Keratinocyte (primary cell): ENCODE measurements around the gene SDF2L1. TPM values are rescaled to one million over a fixed set of nuclear protein-coding genes. Genes with fewer than 3 reads are reported as not detected.
"Not testable (repeated sequence)": the region's sequence is repeated elsewhere in the genome, so short reads cannot be mapped to it uniquely, and the experiment has no call there.

Experiments used
- DNase-seq: peaks from one replicate; pipeline ENCODE4 v3.0.0-alpha.2; 2011; ENCODE audit warnings: low read depth, missing footprints, low spot score
- FAIRE-seq: peaks from 2 replicates; lab custom pipeline; 2011; peaks lifted over from hg19 to GRCh38; lab: Jason Lieb, UNC
- H2AFZ ChIP-seq: 2 replicates; pipeline ENCODE4 v1.6.0; 2012; ENCODE audit warnings: low read length, control low read depth, inconsistent platforms; ENCODE audit not compliant: control insufficient read depth
- H3K27ac ChIP-seq: 2 replicates; pipeline ENCODE4 v1.5.1; 2011; ENCODE audit warnings: low read length; ENCODE audit not compliant: control insufficient read depth, insufficient read depth
- H3K27me3 ChIP-seq: 3 replicates; pipeline ENCODE4 v1.6.0; 2011; ENCODE audit warnings: low read length; ENCODE audit not compliant: control insufficient read depth, insufficient read depth; ENCODE audit errors: extremely low read depth
- H3K36me3 ChIP-seq, 2 experiments: 2 replicates in 1 of 2; 3 replicates in 1 of 2; pipeline ENCODE4 v1.5.1; 2011; ENCODE audit warnings: low read length in 2 of 2, mild to moderate bottlenecking in 1 of 2; ENCODE audit not compliant: control insufficient read depth in 2 of 2, insufficient read depth in 2 of 2; ENCODE audit errors: extremely low read depth in 1 of 2
- H3K4me1 ChIP-seq: 3 replicates; pipeline ENCODE4 v1.5.1; 2011; ENCODE audit warnings: low read length; ENCODE audit not compliant: control insufficient read depth, insufficient read depth; ENCODE audit errors: extremely low read depth
- H3K4me2 ChIP-seq: 3 replicates; pipeline ENCODE4 v1.6.0; 2011; ENCODE audit warnings: low read depth, low read length; ENCODE audit not compliant: control insufficient read depth, insufficient read depth; ENCODE audit errors: extremely low read depth
- H3K4me3 ChIP-seq, 3 experiments: fragments of 200-600 bp in 1 of 3; sonication (generic) in 1 of 3; 2 replicates in 2 of 3; 3 replicates in 1 of 3; pipeline ENCODE4 v1.5.1; 2011 to 2016; ENCODE audit warnings: low read length in 3 of 3, mild to moderate bottlenecking in 3 of 3, control low read depth in 2 of 3, inconsistent platforms in 1 of 3, low read depth in 1 of 3, mixed read lengths in 1 of 3, mixed run types in 1 of 3, moderate library complexity in 1 of 3; ENCODE audit not compliant: control insufficient read depth in 2 of 3, insufficient read depth in 2 of 3; ENCODE audit errors: extremely low read depth in 1 of 3
- H3K79me2 ChIP-seq: 2 replicates; pipeline ENCODE4 v1.6.0; 2012; ENCODE audit warnings: low read length; ENCODE audit not compliant: control insufficient read depth, insufficient read depth
- H3K9ac ChIP-seq: 3 replicates; pipeline ENCODE4 v1.6.0; 2011; ENCODE audit warnings: low read length; ENCODE audit not compliant: control insufficient read depth, insufficient read depth; ENCODE audit errors: extremely low read depth
- H3K9me1 ChIP-seq: 3 replicates; pipeline ENCODE4 v1.6.0; 2011; ENCODE audit warnings: low read length; ENCODE audit not compliant: control insufficient read depth, insufficient read depth; ENCODE audit errors: extremely low read depth
- H3K9me3 ChIP-seq: 2 replicates; pipeline ENCODE4 v1.5.1; 2012; ENCODE audit warnings: low read depth, low read length; ENCODE audit not compliant: control insufficient read depth
- H4K20me1 ChIP-seq: 3 replicates; pipeline ENCODE4 v1.6.0; 2011; ENCODE audit warnings: low read length; ENCODE audit not compliant: control insufficient read depth, insufficient read depth; ENCODE audit errors: extremely low read depth
- EZH2 ChIP-seq: IDR thresholded peaks from one replicate; pipeline ENCODE4 v1.6.1; 2012; ENCODE audit warnings: inconsistent platforms, mild to moderate bottlenecking, low read length, moderate library complexity
- dilution Hi-C: fragments of 300-500 bp; cut with MboI; formaldehyde crosslinking; loops from one replicate; pipeline ENCODE4 v1.7.0; 2020; ENCODE audit warnings: low sequenced_read_pairs; ENCODE audit not compliant: extremely low pct_ligation_motif_present
- polyA plus RNA-seq, 5 experiments: library from polyadenylated mRNA; depleted of rRNA in 3 of 5; stranded (reverse) in 3 of 5; stranded (forward) in 1 of 5; unstranded in 1 of 5; fragments of >200 nt; gene quantifications; 1 replicate in 1 of 5; 2 replicates in 3 of 5; 3 replicates in 1 of 5; pipeline versions ENCODE4 v1.2.1 to v1.2.3, GENCODE V29; 2011 to 2012; ENCODE audit warnings: missing spikeins in 2 of 5, low read depth in 1 of 5, low replicate concordance in 1 of 5
- TF ChIP-seq, protein P1 (sequence below), 3 experiments: IDR thresholded peaks in 1 of 3; conservative IDR thresholded peaks in 1 of 3; optimal IDR thresholded peaks in 1 of 3; 2 replicates in 2 of 3; 3 replicates in 1 of 3; pipeline versions ENCODE3 to v1.5.1; 2011; ENCODE audit warnings: low read length in 3 of 3, mild to moderate bottlenecking in 3 of 3, moderate library complexity in 2 of 3, control low read depth in 1 of 3, inconsistent platforms in 1 of 3; ENCODE audit not compliant: insufficient read depth in 2 of 3; ENCODE audit errors: extremely low read depth in 1 of 3

The SDF2L1 gene
- polyA plus RNA-seq, 1 donor (not counting 4 experiments of a cell fraction or from before 2014, with no cell fraction given) = 25.6 TPM

DNA sequence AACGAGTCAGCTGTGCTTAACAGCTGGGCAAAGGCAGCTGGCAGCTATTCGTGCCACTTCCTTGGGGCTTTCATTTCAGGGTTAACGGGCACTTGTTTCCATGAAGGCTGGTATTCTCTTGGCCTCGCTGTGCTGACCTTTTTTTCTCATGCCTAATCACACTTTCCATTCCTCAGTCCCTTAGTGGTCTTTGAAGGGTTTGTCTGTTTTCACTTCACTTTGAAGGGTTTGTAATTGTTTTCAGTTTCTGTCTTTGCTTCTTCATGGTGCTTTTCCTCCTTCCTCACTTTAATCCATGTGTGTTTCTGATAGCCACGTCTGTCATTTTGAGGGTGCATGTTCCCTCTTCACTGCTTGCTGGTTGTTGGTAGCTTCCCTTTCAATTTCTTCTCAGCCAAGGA is 48.3 kb downstream of the SDF2L1 start:
- no peak for FAIRE-seq
- H3K79me2 ChIP-seq = no peaks in the 10 kb centered on the region
- H2AFZ ChIP-seq = no peak overlapping the region
- H3K9me3 ChIP-seq = no peaks in the 10 kb centered on the region
- no peak for TF ChIP-seq EZH2
- TF ChIP-seq, protein P1, sequence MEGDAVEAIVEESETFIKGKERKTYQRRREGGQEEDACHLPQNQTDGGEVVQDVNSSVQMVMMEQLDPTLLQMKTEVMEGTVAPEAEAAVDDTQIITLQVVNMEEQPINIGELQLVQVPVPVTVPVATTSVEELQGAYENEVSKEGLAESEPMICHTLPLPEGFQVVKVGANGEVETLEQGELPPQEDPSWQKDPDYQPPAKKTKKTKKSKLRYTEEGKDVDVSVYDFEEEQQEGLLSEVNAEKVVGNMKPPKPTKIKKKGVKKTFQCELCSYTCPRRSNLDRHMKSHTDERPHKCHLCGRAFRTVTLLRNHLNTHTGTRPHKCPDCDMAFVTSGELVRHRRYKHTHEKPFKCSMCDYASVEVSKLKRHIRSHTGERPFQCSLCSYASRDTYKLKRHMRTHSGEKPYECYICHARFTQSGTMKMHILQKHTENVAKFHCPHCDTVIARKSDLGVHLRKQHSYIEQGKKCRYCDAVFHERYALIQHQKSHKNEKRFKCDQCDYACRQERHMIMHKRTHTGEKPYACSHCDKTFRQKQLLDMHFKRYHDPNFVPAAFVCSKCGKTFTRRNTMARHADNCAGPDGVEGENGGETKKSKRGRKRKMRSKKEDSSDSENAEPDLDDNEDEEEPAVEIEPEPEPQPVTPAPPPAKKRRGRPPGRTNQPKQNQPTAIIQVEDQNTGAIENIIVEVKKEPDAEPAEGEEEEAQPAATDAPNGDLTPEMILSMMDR (optimal IDR thresholded peaks at IDR 0.05 in 1 of 3, IDR thresholded peaks at IDR 0.05 in 1 of 3, conservative IDR thresholded peaks at IDR 0.05 in 1 of 3; ENCODE audit: extremely low read depth in 1 of 3, insufficient read depth in 2 of 3, low read length in 3 of 3) = no peak
- H3K27ac ChIP-seq = no peak overlapping the region
- no peak overlapping the region for H3K4me3 ChIP-seq
- H3K4me1 ChIP-seq = no peaks in the 10 kb centered on the region
- no peak overlapping the region for H3K9ac ChIP-seq
- H4K20me1 ChIP-seq = no peaks in the 10 kb centered on the region
- dilution Hi-C loops = no loop called here
- H3K9me1 ChIP-seq = no peaks in the 10 kb centered on the region
- no peak for DNase-seq
- H3K36me3 ChIP-seq = peaks cover 18 to 20% of the 10 kb centered on the region in 2 experiments
- no peak overlapping the region for H3K4me2 ChIP-seq
- H3K27me3 ChIP-seq = no peaks in the 10 kb centered on the region

DNA sequence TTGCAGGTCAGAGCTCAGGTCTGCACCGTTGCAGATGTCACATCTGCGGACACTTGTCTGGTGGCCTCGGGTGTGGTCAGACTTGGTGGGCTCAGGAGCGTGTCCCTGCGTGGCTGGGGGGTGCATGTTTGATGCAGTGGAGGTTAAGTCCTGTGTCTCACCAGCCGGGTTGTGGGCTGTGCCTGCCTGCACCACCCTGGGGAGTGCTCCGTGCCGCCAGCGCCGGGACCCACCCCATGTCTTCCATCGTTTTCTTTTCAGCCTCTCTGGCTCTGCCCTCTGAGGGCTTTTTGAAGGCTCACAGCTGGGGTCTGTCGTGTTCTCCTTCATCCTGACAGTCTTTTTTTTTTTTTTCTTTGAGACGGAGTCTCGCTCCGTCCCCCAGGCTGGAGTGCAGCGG is 49.7 kb downstream of the SDF2L1 start:
- H3K79me2 ChIP-seq = no peaks in the 10 kb centered on the region
- no peak for TF ChIP-seq EZH2
- TF ChIP-seq, protein P1 (optimal IDR thresholded peaks at IDR 0.05 in 1 of 3, IDR thresholded peaks at IDR 0.05 in 1 of 3, conservative IDR thresholded peaks at IDR 0.05 in 1 of 3; ENCODE audit: extremely low read depth in 1 of 3, insufficient read depth in 2 of 3, low read length in 3 of 3) = no peak
- H3K4me1 ChIP-seq = no peaks in the 10 kb centered on the region
- peaks cover 18 to 25% of the 10 kb centered on the region in 2 experiments for H3K36me3 ChIP-seq
- H3K9me1 ChIP-seq = no peaks in the 10 kb centered on the region
- no peaks in the 10 kb centered on the region for H3K9me3 ChIP-seq
- H2AFZ ChIP-seq = no peak overlapping the region
- H3K4me3 ChIP-seq = no peak overlapping the region
- no peaks in the 10 kb centered on the region for H3K27me3 ChIP-seq
- no peak overlapping the region for H3K27ac ChIP-seq
- FAIRE-seq (no peak), DNase-seq (no peak)
- H3K4me2 ChIP-seq = no peak overlapping the region
- dilution Hi-C loops = no loop called here
- H4K20me1 ChIP-seq = no peaks in the 10 kb centered on the region
- H3K9ac ChIP-seq = no peak overlapping the region

DNA sequence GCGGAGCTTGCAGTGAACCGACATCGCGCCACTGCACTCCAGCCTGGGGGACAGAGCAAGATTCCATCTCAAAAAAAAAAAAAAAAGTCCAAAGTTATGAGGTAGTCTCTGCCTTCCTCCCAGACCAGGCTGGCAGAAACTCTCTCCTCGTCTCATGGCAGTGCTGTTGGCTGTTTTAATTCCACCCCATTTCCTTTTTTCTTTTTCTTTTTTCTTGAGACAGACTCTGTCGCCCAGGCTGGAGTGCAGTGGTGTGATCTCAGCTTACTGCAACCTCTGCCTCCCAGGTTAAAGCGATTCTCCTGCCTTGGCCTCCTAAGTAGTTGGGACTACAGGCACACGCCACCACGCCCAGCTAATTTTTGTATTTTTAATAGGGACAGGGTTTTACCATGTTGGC is 50.8 kb downstream of the SDF2L1 start:
- H3K9ac ChIP-seq, H3K4me1 ChIP-seq, FAIRE-seq, H3K79me2 ChIP-seq, H3K27me3 ChIP-seq, H2AFZ ChIP-seq, H3K4me3 ChIP-seq, H3K9me3 ChIP-seq, DNase-seq, H3K27ac ChIP-seq, dilution Hi-C loops, H3K9me1 ChIP-seq, H3K4me2 ChIP-seq, H4K20me1 ChIP-seq: not testable (repeated sequence)
- H3K36me3 ChIP-seq = peaks cover 11 to 19% of the 10 kb centered on the region in 2 experiments
